ENCODE data around the gene TNFRSF1B. TPM values are rescaled to one million over a fixed set of nuclear protein-coding genes. Genes with fewer than 3 reads are reported as not detected.

Gene TNFRSF1B
- total RNA-seq, 1 experiment from 2014 or later, result 1.3 TPM

- H3K27me3 Mint-ChIP-seq (ENCODE audit: unreplicated experiment), result peaks cover 13% of the 10 kb centered on the region
- CTCF ChIA-PET, result no interaction called here
- intact Hi-C loops (cut with micrococcal nuclease; ENCODE audit: unreplicated experiment), result no loop called here
- H3K4me1 Mint-ChIP-seq (ENCODE audit: low read depth, unreplicated experiment), result peaks cover 21% of the 10 kb centered on the region
- no peak overlapping the region for H3K27ac Mint-ChIP-seq (ENCODE audit: unreplicated experiment)
- BruUV-seq (replicated peaks), result no TSS peak
- no peak for TF ChIP-seq CTCF (IDR thresholded peaks at IDR 0.05; ENCODE audit: unreplicated experiment)
- no peaks in the 10 kb centered on the region for H3K9me3 Mint-ChIP-seq (ENCODE audit: low read depth, unreplicated experiment)
- no peaks in the 10 kb centered on the region for H3K36me3 Mint-ChIP-seq (ENCODE audit: insufficient read depth, unreplicated experiment)
- DNase-seq, result no peak
- no peak overlapping the region for H3K4me3 Mint-ChIP-seq (ENCODE audit: low read depth, unreplicated experiment)
Measured at GRCh38 chr1:12179676-12180075, 12.9 kb downstream of the TNFRSF1B start.

- H3K36me3 Mint-ChIP-seq (ENCODE audit: insufficient read depth, unreplicated experiment), result no peaks in the 10 kb centered on the region
- intact Hi-C loops (cut with micrococcal nuclease; ENCODE audit: unreplicated experiment), result no loop called here
- H3K27me3 Mint-ChIP-seq (ENCODE audit: unreplicated experiment), result peaks cover 13% of the 10 kb centered on the region
- no peak overlapping the region for H3K4me3 Mint-ChIP-seq (ENCODE audit: low read depth, unreplicated experiment)
- peaks cover 21% of the 10 kb centered on the region for H3K4me1 Mint-ChIP-seq (ENCODE audit: low read depth, unreplicated experiment)
- DNase-seq, result no peak
- H3K27ac Mint-ChIP-seq (ENCODE audit: unreplicated experiment), result no peak overlapping the region
- no peaks in the 10 kb centered on the region for H3K9me3 Mint-ChIP-seq (ENCODE audit: low read depth, unreplicated experiment)
- BruUV-seq (replicated peaks), result no TSS peak
- CTCF ChIA-PET, result no interaction called here
- TF ChIP-seq CTCF (IDR thresholded peaks at IDR 0.05; ENCODE audit: unreplicated experiment), result no peak
Measured at GRCh38 chr1:12180315-12180714, 13.5 kb downstream of the TNFRSF1B start.

- no TSS peak for BruUV-seq (replicated peaks)
- DNase-seq, result no peak
- H3K36me3 Mint-ChIP-seq (ENCODE audit: insufficient read depth, unreplicated experiment), result no peaks in the 10 kb centered on the region
- peaks cover 13% of the 10 kb centered on the region for H3K27me3 Mint-ChIP-seq (ENCODE audit: unreplicated experiment)
- intact Hi-C loops (cut with micrococcal nuclease; ENCODE audit: unreplicated experiment), result no loop called here
- TF ChIP-seq CTCF (IDR thresholded peaks at IDR 0.05; ENCODE audit: unreplicated experiment), result no peak
- CTCF ChIA-PET, result no interaction called here
- H3K27ac Mint-ChIP-seq (ENCODE audit: unreplicated experiment), result no peak overlapping the region
- H3K4me3 Mint-ChIP-seq (ENCODE audit: low read depth, unreplicated experiment), result no peak overlapping the region
- H3K9me3 Mint-ChIP-seq (ENCODE audit: low read depth, unreplicated experiment), result no peaks in the 10 kb centered on the region
- peaks cover 21% of the 10 kb centered on the region for H3K4me1 Mint-ChIP-seq (ENCODE audit: low read depth, unreplicated experiment)
Measured at GRCh38 chr1:12180903-12181302, 14.1 kb downstream of the TNFRSF1B start.

- no peaks in the 10 kb centered on the region for H3K9me3 Mint-ChIP-seq (ENCODE audit: low read depth, unreplicated experiment)
- peaks cover 13% of the 10 kb centered on the region for H3K27me3 Mint-ChIP-seq (ENCODE audit: unreplicated experiment)
- no peak for TF ChIP-seq CTCF (IDR thresholded peaks at IDR 0.05; ENCODE audit: unreplicated experiment)
- H3K4me3 Mint-ChIP-seq (ENCODE audit: low read depth, unreplicated experiment), result no peak overlapping the region
- no peak for DNase-seq
- no peak overlapping the region for H3K27ac Mint-ChIP-seq (ENCODE audit: unreplicated experiment)
- no peaks in the 10 kb centered on the region for H3K36me3 Mint-ChIP-seq (ENCODE audit: insufficient read depth, unreplicated experiment)
- intact Hi-C loops (cut with micrococcal nuclease; ENCODE audit: unreplicated experiment), result no loop called here
- CTCF ChIA-PET, result interaction anchor here (0.6 kb wide), 1 partner anchor 585 kb away, joined by 3 read pairs; no protein-coding TSS in a partner anchor
- no TSS peak for BruUV-seq (replicated peaks)
- H3K4me1 Mint-ChIP-seq (ENCODE audit: low read depth, unreplicated experiment), result peaks cover 21% of the 10 kb centered on the region
Measured at GRCh38 chr1:12181568-12181967, 14.8 kb downstream of the TNFRSF1B start.

Data from Calu3 (cell line).